ENCODE results near the gene PLEKHH2. TPM values are rescaled to one million over a fixed set of nuclear protein-coding genes. Genes with fewer than 3 reads are reported as not detected.

The PLEKHH2 gene
- total RNA-seq, 1 donor from 2014 or later, result 0.84 TPM

- peak; percentile 89 for FAIRE-seq
These were observed 100.2 kb downstream of the PLEKHH2 start for GRCh38 chr2:43737097-43737854.

GRCh38 chr2:43737855-43738254, 100.8 kb downstream of the PLEKHH2 start:
- H3K36me3 Mint-ChIP-seq (ENCODE audit: low read depth, unreplicated experiment), result no peaks in the 10 kb centered on the region
- Histone ChIP-seq H3K4me2 (ENCODE audit: low read length) (peak overlapping the region; percentile 55), H3K27ac (ENCODE audit: low read depth, low read length) (peak overlapping the region; percentile 81), H4K20me1 (ENCODE audit: insufficient read depth, low read length) (no peaks in the 10 kb centered on the region), H3K27me3 (ENCODE audit: insufficient read depth, low read length) (no peaks in the 10 kb centered on the region), H3K9me3 (ENCODE audit: insufficient read depth, low read depth, low read length) (no peaks in the 10 kb centered on the region), H2AFZ (ENCODE audit: low read depth, low read length) (peak overlapping the region; percentile 43), H3K4me1 (ENCODE audit: insufficient read depth, low read length) (peaks cover 16% of the 10 kb centered on the region), H3K4me3 (ENCODE audit: insufficient read depth, low read depth, low read length) (peak overlapping the region; percentile 31), H3K79me2 (ENCODE audit: insufficient read depth, low read length) (no peaks in the 10 kb centered on the region), H3K36me3 (ENCODE audit: insufficient read depth, low read length) (no peaks in the 10 kb centered on the region), H3K9ac (ENCODE audit: low read length) (peak overlapping the region; percentile 44)
- H3K27me3 Mint-ChIP-seq (ENCODE audit: low read depth, unreplicated experiment), result no peaks in the 10 kb centered on the region
- DNase-seq (ENCODE audit: low read depth), result no peak
- H3K4me3 Mint-ChIP-seq (ENCODE audit: unreplicated experiment), result no peak overlapping the region
- no peaks in the 10 kb centered on the region for H3K9me3 Mint-ChIP-seq (ENCODE audit: unreplicated experiment)
- H3K4me1 Mint-ChIP-seq (ENCODE audit: low read depth, unreplicated experiment), result peaks cover 19% of the 10 kb centered on the region
- TF ChIP-seq EZH2 (IDR thresholded peaks at IDR 0.05; ENCODE audit: insufficient read depth, low read length), result no peak
- TF ChIP-seq, protein P1, sequence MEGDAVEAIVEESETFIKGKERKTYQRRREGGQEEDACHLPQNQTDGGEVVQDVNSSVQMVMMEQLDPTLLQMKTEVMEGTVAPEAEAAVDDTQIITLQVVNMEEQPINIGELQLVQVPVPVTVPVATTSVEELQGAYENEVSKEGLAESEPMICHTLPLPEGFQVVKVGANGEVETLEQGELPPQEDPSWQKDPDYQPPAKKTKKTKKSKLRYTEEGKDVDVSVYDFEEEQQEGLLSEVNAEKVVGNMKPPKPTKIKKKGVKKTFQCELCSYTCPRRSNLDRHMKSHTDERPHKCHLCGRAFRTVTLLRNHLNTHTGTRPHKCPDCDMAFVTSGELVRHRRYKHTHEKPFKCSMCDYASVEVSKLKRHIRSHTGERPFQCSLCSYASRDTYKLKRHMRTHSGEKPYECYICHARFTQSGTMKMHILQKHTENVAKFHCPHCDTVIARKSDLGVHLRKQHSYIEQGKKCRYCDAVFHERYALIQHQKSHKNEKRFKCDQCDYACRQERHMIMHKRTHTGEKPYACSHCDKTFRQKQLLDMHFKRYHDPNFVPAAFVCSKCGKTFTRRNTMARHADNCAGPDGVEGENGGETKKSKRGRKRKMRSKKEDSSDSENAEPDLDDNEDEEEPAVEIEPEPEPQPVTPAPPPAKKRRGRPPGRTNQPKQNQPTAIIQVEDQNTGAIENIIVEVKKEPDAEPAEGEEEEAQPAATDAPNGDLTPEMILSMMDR (IDR thresholded peaks at IDR 0.05; ENCODE audit: insufficient read depth, low read depth, low read length), result no peak
- peak; percentile 23 for FAIRE-seq
- H3K27ac Mint-ChIP-seq (ENCODE audit: unreplicated experiment), result peak overlapping the region; percentile 90

More at GRCh38 chr2:43737097-43737854, 100.2 kb downstream of the PLEKHH2 start:
- Mint-ChIP-seq H3K27ac (ENCODE audit: unreplicated experiment) (peak overlapping the region; percentile 90), H3K9me3 (ENCODE audit: unreplicated experiment) (no peaks in the 10 kb centered on the region), H3K36me3 (ENCODE audit: low read depth, unreplicated experiment) (no peaks in the 10 kb centered on the region), H3K4me1 (ENCODE audit: low read depth, unreplicated experiment) (peaks cover 19% of the 10 kb centered on the region), H3K4me3 (ENCODE audit: unreplicated experiment) (peak overlapping the region; percentile 1), H3K27me3 (ENCODE audit: low read depth, unreplicated experiment) (no peaks in the 10 kb centered on the region)
- peaks cover 16% of the 10 kb centered on the region for H3K4me1 ChIP-seq (ENCODE audit: insufficient read depth, low read length)
- H2AFZ ChIP-seq (ENCODE audit: low read depth, low read length), result peak overlapping the region; percentile 43
- no peaks in the 10 kb centered on the region for H3K9me3 ChIP-seq (ENCODE audit: insufficient read depth, low read depth, low read length)
- peak overlapping the region; percentile 44 for H3K9ac ChIP-seq (ENCODE audit: low read length)
- H3K4me2 ChIP-seq (ENCODE audit: low read length), result peak overlapping the region; percentile 55
- TF ChIP-seq, protein P1 (IDR thresholded peaks at IDR 0.05; ENCODE audit: insufficient read depth, low read depth, low read length), result no peak
- no peak for TF ChIP-seq EZH2 (IDR thresholded peaks at IDR 0.05; ENCODE audit: insufficient read depth, low read length)
- DNase-seq (ENCODE audit: low read depth), result peak; percentile 96
- no peaks in the 10 kb centered on the region for H3K36me3 ChIP-seq (ENCODE audit: insufficient read depth, low read length)
- H3K79me2 ChIP-seq (ENCODE audit: insufficient read depth, low read length), result no peaks in the 10 kb centered on the region
- no peaks in the 10 kb centered on the region for H3K27me3 ChIP-seq (ENCODE audit: insufficient read depth, low read length)
- H4K20me1 ChIP-seq (ENCODE audit: insufficient read depth, low read length), result no peaks in the 10 kb centered on the region
- H3K27ac ChIP-seq (ENCODE audit: low read depth, low read length), result peak overlapping the region; percentile 81
- H3K4me3 ChIP-seq (ENCODE audit: insufficient read depth, low read depth, low read length), result peak overlapping the region; percentile 31

DNA sequence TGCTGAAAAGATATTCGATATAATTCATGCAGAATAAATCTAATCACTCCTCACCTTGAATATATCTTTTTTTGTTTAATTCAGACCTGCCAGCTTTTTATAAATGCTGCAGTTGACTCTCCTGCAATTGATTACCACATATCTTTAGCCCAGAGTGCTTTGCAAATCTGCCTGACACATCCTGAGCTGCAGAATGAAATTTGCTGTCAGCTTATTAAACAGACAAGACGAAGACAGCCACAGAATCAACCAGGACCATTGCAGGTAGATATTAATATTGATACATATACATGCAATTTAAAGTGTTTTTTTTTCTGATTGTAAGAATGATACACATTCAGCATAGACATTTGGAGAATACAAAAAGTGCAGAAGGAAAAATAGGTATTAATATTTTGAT, 101.2 kb downstream of the PLEKHH2 start:
- Histone ChIP-seq H3K4me1 (ENCODE audit: insufficient read depth, low read length) (peaks cover 16% of the 10 kb centered on the region), H3K27me3 (ENCODE audit: insufficient read depth, low read length) (no peaks in the 10 kb centered on the region), H2AFZ (ENCODE audit: low read depth, low read length) (no peak overlapping the region), H3K9me3 (ENCODE audit: insufficient read depth, low read depth, low read length) (no peaks in the 10 kb centered on the region), H4K20me1 (ENCODE audit: insufficient read depth, low read length) (no peaks in the 10 kb centered on the region), H3K4me2 (ENCODE audit: low read length) (peak overlapping the region; percentile 55), H3K36me3 (ENCODE audit: insufficient read depth, low read length) (no peaks in the 10 kb centered on the region), H3K79me2 (ENCODE audit: insufficient read depth, low read length) (no peaks in the 10 kb centered on the region), H3K27ac (ENCODE audit: low read depth, low read length) (peak overlapping the region; percentile 81), H3K4me3 (ENCODE audit: insufficient read depth, low read depth, low read length) (no peak overlapping the region), H3K9ac (ENCODE audit: low read length) (no peak overlapping the region)
- DNase-seq (ENCODE audit: low read depth) (no peak), FAIRE-seq (no peak)
- TF ChIP-seq, protein P1 (IDR thresholded peaks at IDR 0.05; ENCODE audit: insufficient read depth, low read depth, low read length), result no peak
- TF ChIP-seq EZH2 (IDR thresholded peaks at IDR 0.05; ENCODE audit: insufficient read depth, low read length), result no peak
- Mint-ChIP-seq H3K4me3 (ENCODE audit: unreplicated experiment) (no peak overlapping the region), H3K9me3 (ENCODE audit: unreplicated experiment) (no peaks in the 10 kb centered on the region), H3K27ac (ENCODE audit: unreplicated experiment) (no peak overlapping the region), H3K4me1 (ENCODE audit: low read depth, unreplicated experiment) (peaks cover 19% of the 10 kb centered on the region), H3K36me3 (ENCODE audit: low read depth, unreplicated experiment) (no peaks in the 10 kb centered on the region), H3K27me3 (ENCODE audit: low read depth, unreplicated experiment) (no peaks in the 10 kb centered on the region)

Measured in astrocyte (in vitro differentiated cells and primary cell).